Measurements from ENCODE around the gene CFAP299. TPM values are rescaled to one million over a fixed set of nuclear protein-coding genes. Genes with fewer than 3 reads are reported as not detected.

CFAP299 gene
- total and polyA plus RNA-seq, 2 donors (not counting 3 experiments of a cell fraction or from before 2014, with no cell fraction given) = not detected

DNA sequence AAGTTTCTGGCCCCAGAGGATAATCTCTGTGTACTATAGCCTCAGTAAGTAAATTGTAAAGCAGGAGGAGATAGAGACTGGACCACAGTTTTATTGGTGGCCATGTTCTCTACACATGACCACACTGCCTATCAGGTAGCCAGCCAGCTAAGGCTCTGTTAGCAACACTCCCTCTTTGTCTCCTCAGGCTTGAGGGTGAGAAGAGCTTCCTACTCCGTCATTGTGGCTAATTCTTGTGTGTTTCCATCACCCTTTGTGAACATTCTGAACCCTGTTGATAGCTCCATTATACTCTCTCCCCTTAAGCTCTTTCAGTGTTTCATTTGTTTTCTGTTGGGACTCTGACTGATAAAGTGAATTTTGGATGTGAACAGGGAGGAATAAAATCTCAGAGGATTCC is 233.4 kb downstream of the CFAP299 start:
- Histone ChIP-seq H3K9me1 (replicated peaks; ENCODE audit: control insufficient read depth, extremely low read depth, insufficient read depth, low read length) (no peaks in the 10 kb centered on the region), H3K27ac (ENCODE audit: insufficient read depth, low read depth, low read length) (no peak overlapping the region), H3K4me2 (ENCODE audit: insufficient read depth, low read length) (no peak overlapping the region), H3K27me3 (ENCODE audit: control insufficient read depth in 2 of 2, insufficient read depth in 2 of 2, low read length in 2 of 2) (no peaks in the 10 kb centered on the region), H3K36me3 (ENCODE audit: control insufficient read depth in 2 of 2, extremely low read depth in 1 of 2, insufficient read depth in 2 of 2, low read length in 2 of 2) (no peaks in the 10 kb centered on the region), H3K4me1 (ENCODE audit: control insufficient read depth, extremely low read depth, insufficient read depth, low read length) (no peaks in the 10 kb centered on the region), H3K9ac (replicated peaks; ENCODE audit: extremely low read depth, insufficient read depth, low read length) (no peak overlapping the region), H3K79me2 (ENCODE audit: control insufficient read depth, insufficient read depth, low read length) (no peaks in the 10 kb centered on the region), H3K9me3 (replicated peaks; ENCODE audit: control insufficient read depth, insufficient read depth, low read length) (no peaks in the 10 kb centered on the region), H2AFZ (ENCODE audit: low read depth, low read length) (no peak overlapping the region), H3K4me3 (replicated peaks in 1 of 3; ENCODE audit: insufficient read depth in 1 of 3, low read depth in 1 of 3, low read length in 3 of 3) (no peak overlapping the region), H4K20me1 (replicated peaks; ENCODE audit: control insufficient read depth, extremely low read depth, insufficient read depth, low read length) (no peaks in the 10 kb centered on the region)
- dilution Hi-C loops (cut with MboI; ENCODE audit: extremely low pct_ligation_motif_present, low sequenced_read_pairs) = no loop called here
- ChIA-PET CTCF (no interaction called here), POLR2A (no interaction called here)
- no peak for TF ChIP-seq MAX (IDR thresholded peaks at IDR 0.05; ENCODE audit: insufficient read depth, insufficient read length)
- no peak for TF ChIP-seq EZH2 (IDR thresholded peaks at IDR 0.05; ENCODE audit: borderline replicate concordance, low read depth, low read length, severe bottlenecking)
- no peak for TF ChIP-seq POLR2AphosphoS5 (IDR thresholded peaks at IDR 0.05; ENCODE audit: insufficient read depth, low read depth, low read length)
- no peak for TF ChIP-seq FOS (IDR thresholded peaks at IDR 0.05; ENCODE audit: borderline replicate concordance, insufficient read depth, low read length)
- no peak for TF ChIP-seq GATA2 (IDR thresholded peaks at IDR 0.05; ENCODE audit: insufficient read depth, insufficient read length, low read depth, low read length)
- no peak for TF ChIP-seq CTCF (IDR thresholded peaks at IDR 0.05; ENCODE audit: extremely low read depth in 1 of 2, insufficient read depth in 1 of 2, low read depth in 1 of 2, low read length in 2 of 2)
- TF ChIP-seq MYC (IDR thresholded peaks at IDR 0.05; ENCODE audit: low read depth, low read length) = no peak
- no peak for TF ChIP-seq JUN (IDR thresholded peaks at IDR 0.05; ENCODE audit: borderline replicate concordance, insufficient read depth, insufficient read length, low read depth)
- no peak for TF ChIP-seq POLR2A (IDR thresholded peaks at IDR 0.05; ENCODE audit: low read depth, low read length)
- FAIRE-seq (no peak), DNase-seq (ENCODE audit: low read depth, low spot score) (no peak)
- intact Hi-C loops (cut with micrococcal nuclease) = no loop called here
- no TSS peak for BruUV-seq (replicated peaks)

All from endothelial cell of umbilical vein (primary cell).